H1 (cell line): ENCODE measurements around the gene VSIG2. TPM values are rescaled to one million over a fixed set of nuclear protein-coding genes. Genes with fewer than 3 reads are reported as not detected.

Experiments
- CTCF ChIA-PET: fragments of 300-600 bp; sonication (Branson Sonifier 250); formaldehyde crosslinking; loops from one replicate; lab custom pipeline; 2021; ENCODE audit not compliant: partially characterized antibody; lab: Charles Lee
- POLR2A ChIA-PET: fragments of 300-600 bp; sonication (Branson Sonifier 250); formaldehyde crosslinking; loops from one replicate; lab custom pipeline; 2021; ENCODE audit warnings: inconsistent platforms; ENCODE audit not compliant: partially characterized antibody; lab: Charles Lee
- DNase-seq, 2 experiments: peaks; one replicate each; pipeline versions ENCODE4 v3.0.0 to v3.0.0-alpha.2; 2010 to 2022; ENCODE audit warnings: low spot score in 2 of 2, low read depth in 1 of 2, mixed read lengths in 1 of 2
- FAIRE-seq: peaks from 2 replicates; lab custom pipeline; 2011; peaks lifted over from hg19 to GRCh38; lab: Jason Lieb, UNC
- H2AFZ ChIP-seq: 2 replicates; pipeline ENCODE4 v1.8.1; 2012; ENCODE audit warnings: low read length, inconsistent platforms
- H2AK5ac ChIP-seq: 2 replicates; pipeline ENCODE4 v1.6.1; 2013; ENCODE audit warnings: low read depth, low read length
- H2BK120ac ChIP-seq: replicated peaks from 2 replicates; pipeline ENCODE3; 2013; ENCODE audit warnings: low read depth, low read length, inconsistent platforms
- H2BK12ac ChIP-seq: 2 replicates; pipeline ENCODE4 v1.6.1; 2013; ENCODE audit warnings: low read depth, low read length
- H2BK15ac ChIP-seq: 2 replicates; pipeline ENCODE4 v1.6.1; 2013; ENCODE audit warnings: low read length
- H2BK20ac ChIP-seq: 2 replicates; pipeline ENCODE4 v1.6.1; 2013; ENCODE audit warnings: low read length
- H2BK5ac ChIP-seq: 2 replicates; pipeline ENCODE4 v1.6.1; 2013; ENCODE audit warnings: low read depth, low read length
- H3K14ac ChIP-seq: 2 replicates; pipeline ENCODE4 v1.6.1; 2013; ENCODE audit warnings: inconsistent platforms; ENCODE audit not compliant: insufficient read length
- H3K18ac ChIP-seq: 2 replicates; pipeline ENCODE4 v1.6.1; 2013; ENCODE audit warnings: low read length; ENCODE audit errors: extremely low read depth
- H3K23ac ChIP-seq: 2 replicates; pipeline ENCODE4 v1.6.1; 2013; ENCODE audit warnings: inconsistent platforms; ENCODE audit not compliant: insufficient read length
- H3K23me2 ChIP-seq: 2 replicates; pipeline ENCODE4 v1.6.1; 2013; ENCODE audit warnings: low read depth, low read length
- H3K27ac ChIP-seq: 2 replicates; pipeline ENCODE4 v1.6.1; 2011; ENCODE audit warnings: low read depth, low read length, inconsistent platforms
- H3K27me3 ChIP-seq, 4 experiments: replicated peaks in 1 of 4; 1 replicate in 1 of 4; 2 replicates in 3 of 4; pipeline versions ENCODE4 v1.6.1 to v1.8.1; 2011 to 2013; ENCODE audit warnings: low read length in 3 of 4, mild to moderate bottlenecking in 3 of 4, inconsistent platforms in 2 of 4, mixed read lengths in 2 of 4, moderate library complexity in 1 of 4; ENCODE audit not compliant: control insufficient read depth in 3 of 4, insufficient read depth in 3 of 4; ENCODE audit errors: extremely low read depth in 1 of 4
- H3K36me3 ChIP-seq, 4 experiments: 2 replicates each; pipeline versions ENCODE4 v1.6.1 to v1.8.1; 2011 to 2013; ENCODE audit warnings: mild to moderate bottlenecking in 4 of 4, low read length in 3 of 4, moderate library complexity in 2 of 4, control low read depth in 1 of 4, inconsistent platforms in 1 of 4; ENCODE audit not compliant: insufficient read depth in 4 of 4, control insufficient read depth in 2 of 4
- H3K4ac ChIP-seq: replicated peaks from 2 replicates; pipeline ENCODE3; 2013; ENCODE audit warnings: low read length, low read depth, mixed read lengths, inconsistent platforms; ENCODE audit not compliant: insufficient read length
- H3K4me1 ChIP-seq, 4 experiments: replicated peaks in 1 of 4; 1 replicate in 1 of 4; 2 replicates in 3 of 4; pipeline versions ENCODE4 v1.6.1 to v1.8.1; 2011 to 2013; ENCODE audit warnings: low read length in 3 of 4, inconsistent platforms in 2 of 4, mixed read lengths in 1 of 4; ENCODE audit not compliant: insufficient read depth in 4 of 4, control insufficient read depth in 3 of 4
- H3K4me2 ChIP-seq, 2 experiments: 2 replicates each; pipeline versions ENCODE4 v1.6.1 to v1.8.1; 2011 to 2013; ENCODE audit warnings: low read depth in 2 of 2, low read length in 2 of 2, control low read depth in 1 of 2, inconsistent platforms in 1 of 2, mild to moderate bottlenecking in 1 of 2; ENCODE audit not compliant: insufficient read depth in 1 of 2
- H3K4me3 ChIP-seq, 4 experiments: fragments of 200-600, 300-600 bp in 1 of 4; sonication (generic), shearing (Covaris generic), sonication (Bioruptor Twin) in 1 of 4; 2 replicates each; pipeline versions ENCODE4 v1.5.1 to v1.8.1; 2011 to 2016; ENCODE audit warnings: low read length in 4 of 4, low read depth in 3 of 4, control low read depth in 2 of 4, inconsistent platforms in 2 of 4, mild to moderate bottlenecking in 2 of 4, mixed read lengths in 1 of 4, moderate library complexity in 1 of 4; ENCODE audit not compliant: insufficient read depth in 2 of 4; ENCODE audit errors: extremely low read depth in 1 of 4
- H3K56ac ChIP-seq: replicated peaks from 2 replicates; pipeline ENCODE3; 2013; ENCODE audit warnings: low read depth, mild to moderate bottlenecking, mixed read lengths, low read length, inconsistent platforms; ENCODE audit not compliant: insufficient read length
- H3K79me1 ChIP-seq: 2 replicates; pipeline ENCODE4 v1.6.1; 2013; ENCODE audit warnings: low read depth, low read length, control low read depth
- H3K79me2 ChIP-seq, 2 experiments: 2 replicates each; pipeline versions ENCODE4 v1.6.1 to v1.8.1; 2012 to 2013; ENCODE audit warnings: low read length in 2 of 2, mild to moderate bottlenecking in 2 of 2, inconsistent platforms in 1 of 2; ENCODE audit not compliant: insufficient read depth in 2 of 2, control insufficient read depth in 1 of 2
- H3K9ac ChIP-seq, 4 experiments: replicated peaks in 1 of 4; 1 replicate in 1 of 4; 2 replicates in 3 of 4; pipeline versions ENCODE4 v1.6.1 to v1.8.1; 2011 to 2013; ENCODE audit warnings: low read depth in 3 of 4, low read length in 3 of 4, control low read depth in 2 of 4, mild to moderate bottlenecking in 2 of 4, moderate library complexity in 2 of 4, inconsistent platforms in 1 of 4; ENCODE audit errors: extremely low read depth in 1 of 4
- H3K9me3 ChIP-seq, 2 experiments: 2 replicates each; pipeline versions ENCODE4 v1.6.1 to v1.8.1; 2012 to 2013; ENCODE audit warnings: mild to moderate bottlenecking in 2 of 2, moderate library complexity in 2 of 2, control low read depth in 1 of 2, inconsistent platforms in 1 of 2, low read depth in 1 of 2, low read length in 1 of 2, mixed read lengths in 1 of 2; ENCODE audit not compliant: insufficient read depth in 2 of 2
- H4K20me1 ChIP-seq, 2 experiments: replicated peaks in 1 of 2; 2 replicates each; pipeline versions ENCODE3 to v1.8.1; 2011 to 2013; ENCODE audit warnings: inconsistent platforms in 2 of 2, low read length in 2 of 2, mild to moderate bottlenecking in 1 of 2; ENCODE audit not compliant: insufficient read depth in 2 of 2, control insufficient read depth in 1 of 2
- H4K5ac ChIP-seq: 2 replicates; pipeline ENCODE4 v1.6.1; 2013; ENCODE audit warnings: low read length, low read depth, mixed read lengths, inconsistent platforms; ENCODE audit not compliant: insufficient read length
- H4K8ac ChIP-seq: 2 replicates; pipeline ENCODE4 v1.8.0; 2013; ENCODE audit warnings: mild to moderate bottlenecking, moderate library complexity, low read length, inconsistent platforms; ENCODE audit not compliant: insufficient read depth; ENCODE audit errors: extremely low read depth
- H4K91ac ChIP-seq: replicated peaks from 2 replicates; pipeline ENCODE3; 2013; ENCODE audit warnings: low read length, mixed read lengths, inconsistent platforms; ENCODE audit not compliant: insufficient read length
- CTBP2 ChIP-seq: IDR thresholded peaks from 2 replicates; pipeline ENCODE4 v1.7.0; 2011; ENCODE audit warnings: borderline replicate concordance, mild to moderate bottlenecking, moderate library complexity, mixed read lengths, low read length; ENCODE audit not compliant: insufficient read depth, insufficient read length
- MAFK ChIP-seq: IDR thresholded peaks from 2 replicates; pipeline ENCODE4 v1.6.1; 2012; ENCODE audit warnings: low read depth, mild to moderate bottlenecking, improper control_type of control experiment, low read length
- polyA plus RNA-seq, 7 experiments: library from polyadenylated mRNA; depleted of rRNA in 3 of 7; stranded (reverse) in 5 of 7; unstranded in 2 of 7; fragments of >200 nt in 5 of 7; fragments of 200-250 nt in 2 of 7; gene quantifications; 1 replicate in 5 of 7; 2 replicates in 1 of 7; 4 replicates in 1 of 7; pipeline versions ENCODE4 v1.2.1 to v1.2.3, GENCODE V29; 2011 to 2013; ENCODE audit warnings: missing spikeins in 2 of 7, mixed read lengths in 2 of 7
- total RNA-seq: library from RNA; stranded (reverse); fragmentation: NEBNext Ultra II Directional; extraction: Animal tissue kit (Norgen Biotek cat#: 25700); gene quantifications from 2 replicates; pipeline ENCODE4 v1.2.1, GENCODE V29; 2021

Gene VSIG2
- total and polyA plus RNA-seq, 2 of the 8 experiments (the other 6 are each of a cell fraction or from before 2014, with no cell fraction given) = 0.18 TPM; not detected in 1

DNA sequence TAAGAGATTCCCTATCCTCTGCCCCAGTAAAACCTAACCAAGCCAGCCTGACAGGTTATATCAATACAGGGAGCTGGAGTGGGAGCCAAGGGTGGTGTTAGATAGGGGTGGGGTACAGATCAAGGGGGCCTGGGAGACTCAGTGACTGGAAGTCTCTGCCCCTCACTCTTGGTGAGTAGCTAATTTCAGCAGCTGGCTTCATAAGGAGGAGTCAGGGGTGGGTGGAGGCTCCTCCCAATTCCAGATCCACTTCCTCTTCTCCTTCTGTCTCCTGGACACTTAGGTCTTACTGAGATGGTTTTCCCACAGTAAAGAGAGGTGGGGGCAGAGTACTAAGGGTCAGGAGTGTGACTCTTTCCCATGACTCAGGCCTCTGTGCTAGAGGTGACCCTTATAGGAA is 1.1 kb upstream of the VSIG2 start:
- TF ChIP-seq CTBP2 (no peak), MAFK (no peak)
- H4K5ac ChIP-seq = no peak overlapping the region
- no peak overlapping the region for H2AFZ ChIP-seq
- FAIRE-seq = no peak
- no peak overlapping the region for H2BK20ac ChIP-seq
- no peak overlapping the region for H3K23ac ChIP-seq
- H3K23me2 ChIP-seq = peaks cover 2% of the 10 kb centered on the region; the same call in 1 of the 2 replicates
- no peak overlapping the region for H2BK120ac ChIP-seq
- no peaks in the 10 kb centered on the region for H3K79me1 ChIP-seq
- H3K36me3 ChIP-seq = no peaks in the 10 kb centered on the region
- H4K91ac ChIP-seq = no peak overlapping the region
- DNase-seq = no peak
- H4K8ac ChIP-seq = no peak overlapping the region
- H3K79me2 ChIP-seq = no peaks in the 10 kb centered on the region
- ChIA-PET CTCF (interaction anchor here (0.6 to 28.0 kb wide), 19 partner anchors 8 to 164 kb away, joined by 3 to 382 read pairs (median 4); partner anchors contain the start of genes NRGN, ROBO3, SIAE and SPA17), POLR2A (interaction anchor here (1.0 to 2.5 kb wide), 3 partner anchors 9 to 13 kb away, joined by 3 to 11 read pairs (median 4); partner anchors contain the start of gene ESAM)
- H3K4me3 ChIP-seq = no peak overlapping the region
- no peak overlapping the region for H3K9ac ChIP-seq
- H2AK5ac ChIP-seq = peak overlapping the region; percentile 46; the same call in 1 of the 2 replicates
- no peak overlapping the region for H3K14ac ChIP-seq
- peaks cover 7 to 19% of the 10 kb centered on the region in 2 experiments for H4K20me1 ChIP-seq
- H2BK12ac ChIP-seq = no peak overlapping the region
- H3K4ac ChIP-seq = no peak overlapping the region
- peaks cover 6 to 31% (median 12%) of the 10 kb centered on the region in 4 experiments for H3K4me1 ChIP-seq
- no peak overlapping the region for H2BK15ac ChIP-seq
- H3K56ac ChIP-seq = no peak overlapping the region
- H3K9me3 ChIP-seq = no peaks in the 10 kb centered on the region
- H2BK5ac ChIP-seq = no peak overlapping the region
- peaks cover 91 to 100% (median 97%) of the 10 kb centered on the region in 4 experiments for H3K27me3 ChIP-seq
- peak overlapping the region in 1 of 2 experiments; percentile 68; a peak in 1 of 4 replicates for H3K4me2 ChIP-seq
- H3K27ac ChIP-seq = no peak overlapping the region
- H3K18ac ChIP-seq = no peak overlapping the region
